OCI-LY3 (cell line): ENCODE results near the gene BORCS5.

Experiments used
- H2AFZ ChIP-seq: fragments of 200-600, 300-600 bp; shearing (Covaris generic); 2 replicates; pipeline ENCODE4 v1.6.0; 2014; ENCODE audit warnings: antibody characterized with exemption, low read depth, low read length
- H3K27ac ChIP-seq: fragments of 200-600, 300-600 bp; sonication (generic); 2 replicates; pipeline ENCODE4 v1.5.1; 2014; ENCODE audit warnings: mild to moderate bottlenecking, low read length, moderate library complexity, mixed read lengths
- H3K27me3 ChIP-seq: fragments of 200-600, 300-600 bp; sonication (generic); 2 replicates; pipeline ENCODE4 v1.6.1; 2014; ENCODE audit warnings: low read depth, low read length, mixed read lengths
- H3K36me3 ChIP-seq: fragments of 200-600, 300-600 bp; sonication (generic); replicated peaks from 2 replicates; pipeline ENCODE3; 2014; ENCODE audit warnings: low read depth, low read length, mixed read lengths
- H3K4me1 ChIP-seq: fragments of 300-600, 200-600 bp; sonication (generic); 2 replicates; pipeline ENCODE4 v1.6.1; 2014; ENCODE audit warnings: low read length, mixed read lengths
- H3K4me2 ChIP-seq: fragments of 200-600, 300-600 bp; sonication (generic); 2 replicates; pipeline ENCODE4 v1.6.1; 2014; ENCODE audit warnings: low read length, mixed read lengths
- H3K4me3 ChIP-seq: fragments of 300-600, 200-600 bp; sonication (generic); 2 replicates; pipeline ENCODE4 v1.5.1; 2014; ENCODE audit warnings: antibody characterized with exemption, mild to moderate bottlenecking, low read length, moderate library complexity
- H3K79me2 ChIP-seq: fragments of 300-600, 200-600 bp; shearing (Covaris generic); 2 replicates; pipeline ENCODE4 v1.6.1; 2014; ENCODE audit warnings: mild to moderate bottlenecking, low read length, mixed read lengths
- H3K9ac ChIP-seq: fragments of 300-600, 200-600 bp; shearing (Covaris generic); 2 replicates; pipeline ENCODE4 v1.6.0; 2014; ENCODE audit warnings: mild to moderate bottlenecking, low read length, moderate library complexity
- H3K9me3 ChIP-seq: fragments of 200-600, 300-600 bp; shearing (Covaris generic); 2 replicates; pipeline ENCODE4 v1.6.1; 2014; ENCODE audit warnings: low read length, mixed read lengths; ENCODE audit not compliant: insufficient read depth
- H4K20me1 ChIP-seq: fragments of 200-600, 300-600 bp; sonication (generic); 2 replicates; pipeline ENCODE4 v1.6.1; 2016; ENCODE audit warnings: low read length, mixed read lengths; ENCODE audit not compliant: insufficient read depth
- CTCF ChIP-seq: fragments of 200-600, 300-600 bp; sonication (generic); IDR thresholded peaks from 2 replicates; pipeline ENCODE4 v1.5.1; 2014; ENCODE audit warnings: antibody characterized with exemption, low read length, low read depth
- EZH2phosphoT487 ChIP-seq: fragments of 200-600 bp; shearing (Covaris generic); IDR thresholded peaks from 2 replicates; pipeline ENCODE4 v1.6.1; 2018; ENCODE audit warnings: antibody characterized with exemption, mixed run types, low read depth

Gene BORCS5

DNA sequence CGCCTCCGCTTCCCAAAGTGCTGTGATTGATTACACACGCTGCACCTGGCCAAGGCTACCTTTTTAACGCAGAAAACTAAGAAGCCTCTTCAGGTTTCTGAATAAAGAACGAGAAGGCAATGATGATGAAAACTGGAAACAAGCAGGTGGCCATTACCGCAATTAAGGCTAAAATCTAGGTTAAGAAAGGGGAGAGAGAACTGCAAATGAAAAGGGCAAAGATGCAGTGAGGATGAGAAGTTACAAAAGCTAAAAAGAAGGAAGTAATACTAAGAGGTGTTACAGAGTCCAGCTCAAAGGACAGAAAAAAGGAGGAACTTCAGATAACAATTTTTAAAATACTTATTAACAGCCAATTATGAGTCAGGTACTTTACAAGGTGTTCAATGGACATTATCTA, 126.1 kb downstream of the BORCS5 start:
- Histone ChIP-seq H3K9ac (no peak overlapping the region), H3K4me2 (peak overlapping the region; percentile 58), H3K4me1 (peaks cover 24% of the 10 kb centered on the region), H3K4me3 (peak overlapping the region; percentile 23; the same call in 1 of the 2 replicates), H4K20me1 (no peaks in the 10 kb centered on the region), H3K79me2 (no peaks in the 10 kb centered on the region), H3K27me3 (no peaks in the 10 kb centered on the region), H3K27ac (peak overlapping the region; percentile 32; the same call in 1 of the 2 replicates), H2AFZ (no peak overlapping the region), H3K9me3 (no peaks in the 10 kb centered on the region), H3K36me3 (no peaks in the 10 kb centered on the region)
- TF ChIP-seq CTCF (no peak), EZH2phosphoT487 (no peak)

DNA sequence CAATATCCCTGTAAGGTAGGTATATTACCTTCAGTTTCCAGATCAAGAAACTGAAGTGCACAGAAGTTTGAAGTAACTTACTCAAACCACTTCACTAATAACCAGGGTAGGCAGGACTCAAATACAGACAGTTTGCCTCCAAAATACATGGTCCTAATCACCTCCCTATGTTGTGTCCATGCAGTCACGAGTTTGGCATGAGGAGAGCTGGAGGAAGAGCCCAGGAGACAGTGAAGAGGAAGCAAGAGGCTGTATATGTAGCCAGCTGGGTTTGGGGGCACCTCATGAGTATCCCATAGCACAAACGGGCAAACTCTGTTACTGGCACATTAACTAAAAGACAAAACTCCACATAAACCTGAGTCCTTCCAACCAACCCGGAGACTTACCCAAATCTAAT, 126.6 kb downstream of the BORCS5 start:
- H3K27ac ChIP-seq = peak overlapping the region; percentile 5; the same call in 1 of the 2 replicates

GRCh38 chr12:12486661-12487240, 129.9 kb downstream of the BORCS5 start:
- Histone ChIP-seq H3K36me3 (no peaks in the 10 kb centered on the region), H3K9ac (no peak overlapping the region), H3K4me2 (no peak overlapping the region; the same call in 1 of the 2 replicates)

More for the DNA sequence above, 126.6 kb downstream of the BORCS5 start:
- Histone ChIP-seq H3K9me3 (no peaks in the 10 kb centered on the region), H3K36me3 (no peaks in the 10 kb centered on the region), H3K79me2 (no peaks in the 10 kb centered on the region), H4K20me1 (no peaks in the 10 kb centered on the region), H3K4me1 (peaks cover 24% of the 10 kb centered on the region), H3K4me2 (peak overlapping the region; percentile 54), H3K27me3 (no peaks in the 10 kb centered on the region), H2AFZ (no peak overlapping the region), H3K4me3 (no peak overlapping the region), H3K9ac (no peak overlapping the region)
- TF ChIP-seq CTCF = no peak
- no peak for TF ChIP-seq EZH2phosphoT487

GRCh38 chr12:12487490-12487889, 130.6 kb downstream of the BORCS5 start:
- Histone ChIP-seq H3K27me3 (no peaks in the 10 kb centered on the region), H3K4me1 (peaks cover 21% of the 10 kb centered on the region), H3K27ac (no peak overlapping the region), H2AFZ (no peak overlapping the region), H3K9me3 (no peaks in the 10 kb centered on the region), H3K4me3 (no peak overlapping the region), H4K20me1 (no peaks in the 10 kb centered on the region), H3K79me2 (no peaks in the 10 kb centered on the region), H3K4me2 (no peak overlapping the region), H3K36me3 (no peaks in the 10 kb centered on the region), H3K9ac (no peak overlapping the region)
- TF ChIP-seq EZH2phosphoT487 (no peak), CTCF (no peak)

More at GRCh38 chr12:12486661-12487240, 129.9 kb downstream of the BORCS5 start:
- Histone ChIP-seq H2AFZ (no peak overlapping the region), H3K4me3 (no peak overlapping the region), H4K20me1 (no peaks in the 10 kb centered on the region), H3K27me3 (no peaks in the 10 kb centered on the region), H3K4me1 (peaks cover 24% of the 10 kb centered on the region), H3K79me2 (no peaks in the 10 kb centered on the region), H3K27ac (no peak overlapping the region), H3K9me3 (no peaks in the 10 kb centered on the region)
- TF ChIP-seq EZH2phosphoT487 (no peak), CTCF (no peak)
